ENCODE results near the gene GANAB. TPM values are rescaled to one million over a fixed set of nuclear protein-coding genes. Genes with fewer than 3 reads are reported as not detected.

The GANAB gene
- total and polyA plus RNA-seq, 2 of the 13 experiments (the other 11 are each of a cell fraction or from before 2014, with no cell fraction given) = 99.5 to 234 TPM

- no TSS peak for BruUV-seq (replicated peaks)
- FAIRE-seq = peak; percentile 99
- TF ChIP-seq BCL6 (CRISPR knock-in tag; IDR thresholded peaks at IDR 0.05) = peak; percentile 85
- TF ChIP-seq ZFY (CRISPR knock-in tag; IDR thresholded peaks at IDR 0.05) = peak; percentile 44; the same call in 1 of the 2 replicates
- TF ChIP-seq IRF1 (CRISPR knock-in tag; IDR thresholded peaks at IDR 0.05; ENCODE audit: low read depth) = no peak
- TF ChIP-seq ZNF432 (CRISPR knock-in tag; IDR thresholded peaks at IDR 0.05; ENCODE audit: borderline replicate concordance) = no peak
- TF ChIP-seq FOXO4 (CRISPR knock-in tag; conservative IDR thresholded peaks at IDR 0.05) = no peak
- TF ChIP-seq ZNF34 (CRISPR knock-in tag; IDR thresholded peaks at IDR 0.05; ENCODE audit: borderline replicate concordance) = no peak
- no peak for TF ChIP-seq RAD51 (IDR thresholded peaks at IDR 0.05; ENCODE audit: borderline replicate concordance)
- no peak for TF ChIP-seq TAF15 (IDR thresholded peaks at IDR 0.05; ENCODE audit: low read depth, low read length, poor library complexity, severe bottlenecking)
- TF ChIP-seq BCL3 (CRISPR knock-in tag; IDR thresholded peaks at IDR 0.05) = no peak
- no peak for TF ChIP-seq ZFP91 (CRISPR knock-in tag; IDR thresholded peaks at IDR 0.05; ENCODE audit: borderline replicate concordance)
- TF ChIP-seq SRSF4 (IDR thresholded peaks at IDR 0.05; ENCODE audit: low read depth, low read length, poor library complexity, severe bottlenecking) = no peak
- no peak for TF ChIP-seq ZNF251 (CRISPR knock-in tag; IDR thresholded peaks at IDR 0.05)
- TF ChIP-seq ZBTB10 (CRISPR knock-in tag; IDR thresholded peaks at IDR 0.05; ENCODE audit: borderline replicate concordance) = no peak
- TF ChIP-seq GLMP (CRISPR knock-in tag; IDR thresholded peaks at IDR 0.05; ENCODE audit: borderline replicate concordance) = no peak
These were observed 34.4 kb upstream of the GANAB start for GRCh38 chr11:62680825-62681240.

More at GRCh38 chr11:62680825-62681240, 34.4 kb upstream of the GANAB start:
- in situ Hi-C loops (cut with HindIII; ENCODE audit: extremely low pct_ligation_motif_present, low pct_unique_long_range_greater_than_20kb) (no loop called here), intact Hi-C loops (cut with micrococcal nuclease; ENCODE audit: unreplicated experiment) (no loop called here)
- peak; percentile 80 for DNase-seq (ENCODE audit: low spot score)
- Histone ChIP-seq H3K4me3 (replicated peaks in 1 of 3; ENCODE audit: insufficient read depth in 1 of 3, low read depth in 2 of 3, low read length in 3 of 3) (peak overlapping the region; percentile 8 to 58 (median 25); a peak in 5 of 6 replicates), H3K36me3 (replicated peaks in 1 of 2; ENCODE audit: control insufficient read depth in 1 of 2, insufficient read depth in 2 of 2, low read length in 2 of 2) (0 out of 5 replicates have a peak, but pooled peaks cover 0 to 4% of the 10 kb centered on the region in 2 experiments), H3K79me2 (ENCODE audit: insufficient read depth, low read length) (peaks cover 8% of the 10 kb centered on the region), H3K4me1 (ENCODE audit: insufficient read depth, low read length) (peaks cover 37% of the 10 kb centered on the region), H3K9ac (ENCODE audit: insufficient read depth, low read depth, low read length) (peak overlapping the region; percentile 56), H3K27me3 (ENCODE audit: control insufficient read depth in 1 of 2, insufficient read depth in 2 of 2, low read length in 2 of 2) (no peaks in the 10 kb centered on the region), H4K20me1 (ENCODE audit: insufficient read depth, low read length) (no peaks in the 10 kb centered on the region), H2AFZ (ENCODE audit: low read length) (peak overlapping the region; percentile 78), H3K27ac (ENCODE audit: extremely low read length, insufficient read depth, low read length) (peak overlapping the region; percentile 36), H3K4me2 (ENCODE audit: low read depth, low read length) (peak overlapping the region; percentile 86), H3K9me3 (ENCODE audit: low read length) (no peaks in the 10 kb centered on the region)
- ChIA-PET POLR2A (interaction anchor here (0.7 to 3.6 kb wide), 19 partner anchors 9 to 176 kb away, joined by 3 to 54 read pairs (median 8); partner anchors contain the start of genes B3GAT3, C11orf98, CSKMT and EEF1G), CTCF (ENCODE audit: low intra/inter-chr PET ratio, low total read pairs) (interaction anchor here (1.3 kb wide), 1 partner anchor 14 kb away, joined by 9 read pairs; no protein-coding TSS in a partner anchor)
- 2% methylated on average over 4 of the region's 4 CpGs for WGBS (ENCODE audit: low lambda C conversion rate)
- ATAC-seq = peak; percentile 95
